Skin of body (tissue), 2 donors: ENCODE results near the gene APOA4. TPM values are rescaled to one million over a fixed set of nuclear protein-coding genes. Genes with fewer than 3 reads are reported as not detected.

Experiments
- DNase-seq: peaks from one replicate; lab custom pipeline; 2025; lab: John Stamatoyannopoulos, UW
- total RNA-seq: library from RNA; depleted of rRNA; stranded (reverse); fragments of >200 nt; gene quantifications from one replicate; pipeline ENCODE4 v1.2.3, GENCODE V29; 2014

Gene APOA4
- total RNA-seq, 1 donor from 2014 or later = not detected

- no peak for DNase-seq
Measured at GRCh38 chr11:116778556-116778955, 44.5 kb downstream of the APOA4 start.

GRCh38 chr11:116777056-116777455, 46.0 kb downstream of the APOA4 start:
- DNase-seq = no peak

GRCh38 chr11:116776522-116776984, 46.6 kb downstream of the APOA4 start:
- no peak for DNase-seq

GRCh38 chr11:116775975-116776374, 47.1 kb downstream of the APOA4 start:
- no peak for DNase-seq

- no peak for DNase-seq
Measured at GRCh38 chr11:116774661-116775060, 48.4 kb downstream of the APOA4 start.

GRCh38 chr11:116773203-116774097, 49.7 kb downstream of the APOA4 start:
- peak; percentile 51 for DNase-seq

GRCh38 chr11:116772443-116773202, 50.5 kb downstream of the APOA4 start, which contains the start of gene BUD13:
Gene BUD13 (minus strand): TSS chr11:116772987. CDS start chr11:116772964, 23 bp downstream.
- DNase-seq = peak; percentile 82

- DNase-seq = no peak
Measured at GRCh38 chr11:116771935-116772334, 51.2 kb downstream of the APOA4 start.

Other genes with a start within 250 kb of the APOA4 start
- 10.8 TPM for gene BUD13, start 50.3 kb downstream of the APOA4 start, total RNA-seq
- 21.8 TPM for gene ZPR1, start 35.3 kb downstream of the APOA4 start, total RNA-seq
- gene APOA5, start 31.4 kb downstream of the APOA4 start, total RNA-seq = not detected
- not detected for gene APOC3, start 6.6 kb upstream of the APOA4 start, total RNA-seq
- 1.6 TPM for gene APOA1, start 14.3 kb upstream of the APOA4 start, total RNA-seq